Activated CD4-positive, alpha-beta memory T cell treated with anti-CD3 and anti-CD28 coated beads for 36 hours (primary cell): Measurements from ENCODE around the gene TNS2. TPM values are rescaled to one million over a fixed set of nuclear protein-coding genes. Genes with fewer than 3 reads are reported as not detected.
"Not testable (repeated sequence)": the region's sequence is repeated elsewhere in the genome, so short reads cannot be mapped to it uniquely, and the experiment has no call there.

Source experiments
- CTCF ChIA-PET: fragments of 350-600 bp; sonication (Branson Sonifier 250); formaldehyde crosslinking; loops from one replicate; lab custom pipeline; 2021; ENCODE audit warnings: antibody characterized with exemption, inconsistent platforms; lab: Charles Lee
- POLR2A ChIA-PET: fragments of 350-600 bp; sonication (Branson Sonifier 250); formaldehyde crosslinking; loops from one replicate; lab custom pipeline; 2021; ENCODE audit warnings: antibody characterized with exemption; lab: Charles Lee
- DNase-seq: peaks from one replicate; pipeline ENCODE4 v3.0.0-alpha.2; 2020
- H3K27ac Mint-ChIP-seq: one replicate; pipeline ENCODE4 v1.8.0; 2021; ENCODE audit warnings: mixed read lengths
- H3K27me3 Mint-ChIP-seq: one replicate; pipeline ENCODE4 v1.8.0; 2021; ENCODE audit warnings: mixed read lengths
- H3K36me3 Mint-ChIP-seq: one replicate; pipeline ENCODE4 v1.8.0; 2021; ENCODE audit warnings: mixed read lengths
- H3K4me1 Mint-ChIP-seq: one replicate; pipeline ENCODE4 v1.8.0; 2021; ENCODE audit warnings: low read depth, mixed read lengths
- H3K4me3 Mint-ChIP-seq: one replicate; pipeline ENCODE4 v1.8.0; 2021; ENCODE audit warnings: mild to moderate bottlenecking, mixed read lengths
- H3K9me3 Mint-ChIP-seq: one replicate; pipeline ENCODE4 v1.8.0; 2021; ENCODE audit warnings: mixed read lengths
- intact Hi-C: fragments of 100-400 bp; cut with micrococcal nuclease; formaldehyde crosslinking; loops from one replicate; pipeline ENCODE4 v1.15.1; 2023
- total RNA-seq, 2 experiments: library from RNA; stranded (reverse); gene quantifications; one replicate each; pipeline ENCODE4 v1.2.3, GENCODE V29; 2021

The TNS2 gene
- total RNA-seq, 2 experiments from 2014 or later, result 1.8 to 2.4 TPM

GRCh38 chr12:53091756-53092155 is 41.9 kb downstream of the TNS2 start:
- Mint-ChIP-seq H3K4me1 (no peaks in the 10 kb centered on the region), H3K36me3 (no peaks in the 10 kb centered on the region), H3K9me3 (no peaks in the 10 kb centered on the region), H3K4me3 (no peak overlapping the region), H3K27me3 (peaks cover 7% of the 10 kb centered on the region), H3K27ac (no peak overlapping the region)
- POLR2A ChIA-PET, result no interaction called here
- intact Hi-C loops, result no loop called here
- no peak for DNase-seq
- CTCF ChIA-PET, result interaction anchor here (6.0 kb wide), 1 partner anchor 26 kb away, joined by 41 read pairs; no protein-coding TSS in a partner anchor

- H3K4me1 Mint-ChIP-seq, result peaks cover 14% of the 10 kb centered on the region
- H3K36me3 Mint-ChIP-seq, result no peaks in the 10 kb centered on the region
- no peak overlapping the region for H3K27ac Mint-ChIP-seq
- H3K9me3 Mint-ChIP-seq, result no peaks in the 10 kb centered on the region
- no peak overlapping the region for H3K4me3 Mint-ChIP-seq
- peaks cover 9% of the 10 kb centered on the region for H3K27me3 Mint-ChIP-seq
- POLR2A ChIA-PET, result no interaction called here
- intact Hi-C loops, result no loop called here
- DNase-seq, result no peak
- CTCF ChIA-PET, result interaction anchor here (1.3 to 6.0 kb wide), 2 partner anchors 9 to 28 kb away, joined by 6 to 41 read pairs; partner anchors contain the start of gene SOAT2
Measured at GRCh38 chr12:53093777-53094393, 44.0 kb downstream of the TNS2 start.

- H3K4me3 Mint-ChIP-seq, result no peak overlapping the region
- intact Hi-C loops, result no loop called here
- CTCF ChIA-PET, result interaction anchor here (1.3 to 6.0 kb wide), 2 partner anchors 8 to 29 kb away, joined by 6 to 41 read pairs; partner anchors contain the start of gene SOAT2
Measured at GRCh38 chr12:53094394-53094787, 44.5 kb downstream of the TNS2 start.

GRCh38 chr12:53094796-53095595 is 45.1 kb downstream of the TNS2 start:
- H3K4me3 Mint-ChIP-seq, H3K27me3 Mint-ChIP-seq, POLR2A ChIA-PET, H3K9me3 Mint-ChIP-seq, DNase-seq, H3K36me3 Mint-ChIP-seq: not testable (repeated sequence)
- Mint-ChIP-seq H3K4me1 (peaks cover 20% of the 10 kb centered on the region), H3K27ac (peak overlapping the region; percentile 39)
- intact Hi-C loops, result loop anchor here (5.0 kb wide), 1 partner anchor 107 kb away; no protein-coding TSS in a partner anchor
- CTCF ChIA-PET, result interaction anchor here (6.0 kb wide), 1 partner anchor 29 kb away, joined by 41 read pairs; no protein-coding TSS in a partner anchor

More at GRCh38 chr12:53094394-53094787, 44.5 kb downstream of the TNS2 start:
- no peaks in the 10 kb centered on the region for H3K36me3 Mint-ChIP-seq
- POLR2A ChIA-PET, result no interaction called here
- H3K27ac Mint-ChIP-seq, result no peak overlapping the region
- peaks cover 19% of the 10 kb centered on the region for H3K4me1 Mint-ChIP-seq
- DNase-seq, result no peak
- H3K9me3 Mint-ChIP-seq, result no peaks in the 10 kb centered on the region
- peaks cover 8% of the 10 kb centered on the region for H3K27me3 Mint-ChIP-seq

- intact Hi-C loops, result loop anchor here (5.0 kb wide), 1 partner anchor 107 kb away; no protein-coding TSS in a partner anchor
- CTCF ChIA-PET, result interaction anchor here (6.0 kb wide), 1 partner anchor 30 kb away, joined by 41 read pairs; no protein-coding TSS in a partner anchor
- H3K9me3 Mint-ChIP-seq, POLR2A ChIA-PET, H3K27me3 Mint-ChIP-seq, H3K4me3 Mint-ChIP-seq, H3K36me3 Mint-ChIP-seq, DNase-seq: not testable (repeated sequence)
- Mint-ChIP-seq H3K27ac (peak overlapping the region; percentile 39), H3K4me1 (peaks cover 22% of the 10 kb centered on the region)
Measured at GRCh38 chr12:53095596-53095895, 45.7 kb downstream of the TNS2 start.

- Mint-ChIP-seq H3K27me3 (peaks cover 8% of the 10 kb centered on the region), H3K27ac (peak overlapping the region; percentile 5), H3K36me3 (no peaks in the 10 kb centered on the region), H3K4me1 (peaks cover 22% of the 10 kb centered on the region), H3K4me3 (no peak overlapping the region), H3K9me3 (no peaks in the 10 kb centered on the region)
- no peak for DNase-seq
- CTCF ChIA-PET, result interaction anchor here (3.4 to 6.0 kb wide), 3 partner anchors 17 to 49 kb away, joined by 34 to 55 read pairs (median 41); partner anchors contain the start of genes SPRYD3 and TNS2
- POLR2A ChIA-PET, result no interaction called here
- intact Hi-C loops, result loop anchor here (5.0 kb wide), 1 partner anchor 106 kb away; no protein-coding TSS in a partner anchor
Measured at GRCh38 chr12:53096089-53096741, 46.4 kb downstream of the TNS2 start.

- intact Hi-C loops, result loop anchor here (5.0 kb wide), 1 partner anchor 106 kb away; no protein-coding TSS in a partner anchor
- H3K4me1 Mint-ChIP-seq, result peaks cover 22% of the 10 kb centered on the region
- no peak for DNase-seq
- H3K9me3 Mint-ChIP-seq, result no peaks in the 10 kb centered on the region
- H3K4me3 Mint-ChIP-seq, result peak overlapping the region; percentile 66
- ChIA-PET CTCF (interaction anchor here (1.1 to 3.9 kb wide), 3 partner anchors 18 to 50 kb away, joined by 3 to 55 read pairs (median 34); partner anchors contain the start of genes SPRYD3 and TNS2), POLR2A (interaction anchor here (3.6 kb wide), 1 partner anchor 31 kb away, joined by 30 read pairs; no protein-coding TSS in a partner anchor)
- no peaks in the 10 kb centered on the region for H3K36me3 Mint-ChIP-seq
- no peak overlapping the region for H3K27ac Mint-ChIP-seq
- peaks cover 8% of the 10 kb centered on the region for H3K27me3 Mint-ChIP-seq
Measured at GRCh38 chr12:53096759-53097158, 46.9 kb downstream of the TNS2 start.

GRCh38 chr12:53097207-53097563 is 47.3 kb downstream of the TNS2 start:
- Mint-ChIP-seq H3K4me1 (peaks cover 23% of the 10 kb centered on the region), H3K36me3 (no peaks in the 10 kb centered on the region), H3K27me3 (peaks cover 8% of the 10 kb centered on the region), H3K9me3 (no peaks in the 10 kb centered on the region), H3K4me3 (peak overlapping the region; percentile 66), H3K27ac (no peak overlapping the region)
- ChIA-PET CTCF (interaction anchor here (1.1 to 7.7 kb wide), 7 partner anchors 12 to 63 kb away, joined by 3 to 348 read pairs (median 17); partner anchors contain the start of genes SPRYD3 and TNS2), POLR2A (interaction anchor here (3.2 to 3.6 kb wide), 2 partner anchors 31 to 35 kb away, joined by 10 to 30 read pairs; no protein-coding TSS in a partner anchor)
- intact Hi-C loops, result loop anchor here (5.0 kb wide), 1 partner anchor 105 kb away; no protein-coding TSS in a partner anchor
- DNase-seq, result no peak

- Mint-ChIP-seq H3K4me3 (peak within 1 kb of the TSS; percentile 66), H3K27me3 (peaks cover 8% of the 10 kb centered on the region), H3K4me1 (peaks cover 28% of the 10 kb centered on the region), H3K36me3 (no peaks in the 10 kb centered on the region), H3K27ac (peak within 1 kb of the TSS; percentile 56), H3K9me3 (no peaks in the 10 kb centered on the region)
- intact Hi-C loops, result loop anchor here (5.0 kb wide), 1 partner anchor 105 kb away; no protein-coding TSS in a partner anchor
- CTCF ChIA-PET, result interaction anchor here (0.6 to 7.7 kb wide), 13 partner anchors 13 to 226 kb away, joined by 3 to 348 read pairs (median 7); partner anchors contain the start of genes ESPL1, SPRYD3 and TNS2
- DNase-seq, result peak; percentile 80
- POLR2A ChIA-PET, result interaction anchor here (2.7 to 3.6 kb wide), 3 partner anchors 19 to 35 kb away, joined by 10 to 30 read pairs (median 16); partner anchors contain the start of gene SPRYD3
Measured at GRCh38 chr12:53097564-53098353, 47.9 kb downstream of the TNS2 start, which contains the start of gene IGFBP6. TSS of gene IGFBP6 (plus strand) at chr12:53097667. CDS start at chr12:53097718, 51 bp downstream.

GRCh38 chr12:53098354-53098981 is 48.6 kb downstream of the TNS2 start:
- peaks cover 35% of the 10 kb centered on the region for H3K4me1 Mint-ChIP-seq
- H3K27ac Mint-ChIP-seq, result peak overlapping the region; percentile 56
- intact Hi-C loops, result loop anchor here (5.0 kb wide), 1 partner anchor 104 kb away; no protein-coding TSS in a partner anchor
- ChIA-PET POLR2A (interaction anchor here (2.7 to 3.6 kb wide), 3 partner anchors 19 to 36 kb away, joined by 10 to 30 read pairs (median 16); partner anchors contain the start of gene SPRYD3), CTCF (interaction anchor here (0.6 to 7.7 kb wide), 25 partner anchors 8 to 323 kb away, joined by 3 to 348 read pairs (median 5); partner anchors contain the start of genes AAAS, CSAD, ESPL1 and SPRYD3)
- no peaks in the 10 kb centered on the region for H3K9me3 Mint-ChIP-seq
- H3K27me3 Mint-ChIP-seq, result peaks cover 5% of the 10 kb centered on the region
- peak overlapping the region; percentile 66 for H3K4me3 Mint-ChIP-seq
- peak; percentile 60 for DNase-seq
- H3K36me3 Mint-ChIP-seq, result no peaks in the 10 kb centered on the region
